Trophoblast cell (in vitro differentiated cells and primary cell): Measurements from ENCODE around the gene BDH1.

Experiments
- DNase-seq, 2 donors: peaks; one replicate each; pipeline ENCODE4 v3.0.0-alpha.2; 2016
- H2AFZ ChIP-seq: 2 replicates; pipeline ENCODE4 v1.6.1; 2013; ENCODE audit warnings: low read length, moderate library complexity, mild to moderate bottlenecking; ENCODE audit not compliant: insufficient read depth, poor library complexity
- H2AK5ac ChIP-seq: 2 replicates; pipeline ENCODE4 v1.6.1; 2013; ENCODE audit warnings: mild to moderate bottlenecking, low read length
- H2BK120ac ChIP-seq: 2 replicates; pipeline ENCODE4 v1.6.1; 2013; ENCODE audit warnings: low read length, mild to moderate bottlenecking, moderate library complexity; ENCODE audit not compliant: insufficient read depth, poor library complexity
- H2BK12ac ChIP-seq: 2 replicates; pipeline ENCODE4 v1.6.1; 2013; ENCODE audit warnings: mild to moderate bottlenecking, low read length, moderate library complexity
- H2BK5ac ChIP-seq: 2 replicates; pipeline ENCODE4 v1.6.1; 2013; ENCODE audit warnings: low read length, low read depth, moderate library complexity, mild to moderate bottlenecking; ENCODE audit not compliant: poor library complexity
- H3K14ac ChIP-seq: 2 replicates; pipeline ENCODE4 v1.6.1; 2013; ENCODE audit warnings: mild to moderate bottlenecking, low read length
- H3K18ac ChIP-seq: 2 replicates; pipeline ENCODE4 v1.6.1; 2013; ENCODE audit warnings: mild to moderate bottlenecking, low read length
- H3K23ac ChIP-seq: 2 replicates; pipeline ENCODE4 v1.6.1; 2013; ENCODE audit warnings: low read length
- H3K27ac ChIP-seq: 2 replicates; pipeline ENCODE4 v1.5.1; 2013; ENCODE audit warnings: low read depth, mild to moderate bottlenecking, inconsistent platforms, low read length, moderate library complexity
- H3K27me3 ChIP-seq: 2 replicates; pipeline ENCODE4 v1.6.1; 2013; ENCODE audit warnings: inconsistent platforms, mild to moderate bottlenecking, low read length, moderate library complexity; ENCODE audit not compliant: insufficient read depth
- H3K36me3 ChIP-seq, 2 experiments: 1 replicate in 1 of 2; 2 replicates in 1 of 2; pipeline ENCODE4 v1.6.1; 2013; ENCODE audit warnings: low read length in 2 of 2, mild to moderate bottlenecking in 2 of 2, moderate library complexity in 1 of 2; ENCODE audit not compliant: insufficient read depth in 2 of 2, control insufficient read depth in 1 of 2
- H3K4ac ChIP-seq: 2 replicates; pipeline ENCODE4 v1.6.1; 2013; ENCODE audit warnings: low read depth, mild to moderate bottlenecking, low read length, moderate library complexity
- H3K4me1 ChIP-seq, 2 experiments: 1 replicate in 1 of 2; 2 replicates in 1 of 2; pipeline ENCODE4 v1.6.1; 2013; ENCODE audit warnings: low read length in 2 of 2, mild to moderate bottlenecking in 2 of 2, moderate library complexity in 1 of 2; ENCODE audit not compliant: insufficient read depth in 2 of 2, control insufficient read depth in 1 of 2
- H3K4me2 ChIP-seq: 2 replicates; pipeline ENCODE4 v1.6.1; 2013; ENCODE audit warnings: inconsistent platforms, mild to moderate bottlenecking, low read length, moderate library complexity
- H3K4me3 ChIP-seq: 2 replicates; pipeline ENCODE4 v1.5.1; 2013; ENCODE audit warnings: mild to moderate bottlenecking, low read depth, low read length, inconsistent platforms
- H3K79me1 ChIP-seq: one replicate; pipeline ENCODE4 v1.6.1; 2013; ENCODE audit warnings: low read length
- H3K79me2 ChIP-seq: 2 replicates; pipeline ENCODE4 v1.6.1; 2013; ENCODE audit warnings: low read length, mild to moderate bottlenecking; ENCODE audit not compliant: control insufficient read depth, insufficient read depth, poor library complexity
- H3K9ac ChIP-seq: 2 replicates; pipeline ENCODE4 v1.6.1; 2013; ENCODE audit warnings: mild to moderate bottlenecking, low read length
- H3K9me3 ChIP-seq: 2 replicates; pipeline ENCODE4 v1.6.1; 2013; ENCODE audit warnings: low read depth, mild to moderate bottlenecking, control low read depth, inconsistent platforms, low read length; ENCODE audit not compliant: insufficient read depth
- H4K12ac ChIP-seq: 2 replicates; pipeline ENCODE4 v1.6.1; 2013; ENCODE audit warnings: low read depth, mild to moderate bottlenecking, low read length, moderate library complexity
- H4K8ac ChIP-seq: 2 replicates; pipeline ENCODE4 v1.6.1; 2013; ENCODE audit warnings: low read depth, mild to moderate bottlenecking, low read length, moderate library complexity
- H4K91ac ChIP-seq: one replicate; pipeline ENCODE4 v1.6.1; 2013; ENCODE audit warnings: low read depth, mild to moderate bottlenecking, low read length, moderate library complexity
- WGBS: extraction: QIAGEN DNeasy Blood & Tissue Kit; methylation state at CpG from one replicate; pipeline ENCODE4 v1.1.7; 2013; ENCODE audit warnings: missing lambda C conversion rate; ENCODE audit not compliant: insufficient read length, insufficient coverage; ENCODE audit errors: extremely low coverage; 5-methylcytosine and 5-hydroxymethylcytosine counted together

Gene BDH1

GRCh38 chr3:197494366-197495058 lies 61.3 kb downstream of the BDH1 start:
- Histone ChIP-seq H3K4ac (no peak overlapping the region), H3K9me3 (peaks cover 4% of the 10 kb centered on the region), H3K18ac (no peak overlapping the region), H3K14ac (no peak overlapping the region), H3K9ac (no peak overlapping the region), H2BK120ac (no peak overlapping the region), H4K91ac (no peak overlapping the region), H2AK5ac (no peak overlapping the region), H3K36me3 (no peaks in the 10 kb centered on the region), H3K4me1 (peaks cover 11% of the 10 kb centered on the region in 2 experiments), H3K27me3 (no peaks in the 10 kb centered on the region), H3K79me1 (peaks cover 3% of the 10 kb centered on the region), H3K27ac (no peak overlapping the region), H3K4me2 (no peak overlapping the region), H2BK5ac (no peak overlapping the region), H4K8ac (no peak overlapping the region), H3K79me2 (no peaks in the 10 kb centered on the region), H3K4me3 (no peak overlapping the region), H2AFZ (no peak overlapping the region), H3K23ac (no peak overlapping the region), H4K12ac (no peak overlapping the region), H2BK12ac (no peak overlapping the region)
- WGBS: no CpG with 5 or more reads among the region's 10 CpGs
- DNase-seq: no peak

- peaks cover 11 to 14% of the 10 kb centered on the region in 2 experiments for H3K4me1 ChIP-seq
- no peak overlapping the region for H2AFZ ChIP-seq
- H3K36me3 ChIP-seq: no peaks in the 10 kb centered on the region
- no peaks in the 10 kb centered on the region for H3K79me2 ChIP-seq
- H3K9me3 ChIP-seq: no peaks in the 10 kb centered on the region
- no peak overlapping the region for H3K18ac ChIP-seq
- H3K27me3 ChIP-seq: no peaks in the 10 kb centered on the region
- no peak overlapping the region for H3K4me3 ChIP-seq
- H4K8ac ChIP-seq: no peak overlapping the region
- H3K9ac ChIP-seq: no peak overlapping the region
- no peak overlapping the region for H3K27ac ChIP-seq
- H3K4ac ChIP-seq: no peak overlapping the region
- WGBS: no CpG with 5 or more reads among the region's 5 CpGs
- no peak overlapping the region for H3K14ac ChIP-seq
- no peak overlapping the region for H4K91ac ChIP-seq
- no peak overlapping the region for H3K4me2 ChIP-seq
- no peak overlapping the region for H2BK120ac ChIP-seq
- H2AK5ac ChIP-seq: peak overlapping the region; percentile 59
- H2BK5ac ChIP-seq: no peak overlapping the region
- H4K12ac ChIP-seq: no peak overlapping the region
- peak overlapping the region; percentile 61 for H2BK12ac ChIP-seq
- H3K79me1 ChIP-seq: peaks cover 6% of the 10 kb centered on the region
- no peak for DNase-seq
- H3K23ac ChIP-seq: no peak overlapping the region
Observed at GRCh38 chr3:197493049-197493448, 62.7 kb downstream of the BDH1 start.

- Histone ChIP-seq H3K9me3 (no peaks in the 10 kb centered on the region), H3K4ac (no peak overlapping the region), H3K14ac (no peak overlapping the region), H3K4me3 (no peak overlapping the region), H3K79me1 (peaks cover 6% of the 10 kb centered on the region), H4K91ac (no peak overlapping the region), H3K18ac (no peak overlapping the region), H3K79me2 (no peaks in the 10 kb centered on the region), H3K9ac (no peak overlapping the region), H3K27ac (no peak overlapping the region), H2AK5ac (no peak overlapping the region), H3K36me3 (no peaks in the 10 kb centered on the region), H2BK5ac (no peak overlapping the region), H2BK12ac (peak overlapping the region; percentile 16), H2BK120ac (no peak overlapping the region), H4K8ac (no peak overlapping the region), H3K4me1 (peaks cover 15 to 19% of the 10 kb centered on the region in 2 experiments), H3K23ac (no peak overlapping the region), H4K12ac (no peak overlapping the region), H3K4me2 (no peak overlapping the region), H3K27me3 (no peaks in the 10 kb centered on the region), H2AFZ (no peak overlapping the region)
- DNase-seq: no peak
- WGBS: no CpG with 5 or more reads among the region's 12 CpGs
Observed at GRCh38 chr3:197491923-197492664, 63.7 kb downstream of the BDH1 start.

GRCh38 chr3:197491478-197491877 lies 64.3 kb downstream of the BDH1 start:
- Histone ChIP-seq H2BK12ac (peak overlapping the region; percentile 16), H3K4me3 (no peak overlapping the region), H2BK5ac (no peak overlapping the region), H2AFZ (no peak overlapping the region), H2AK5ac (no peak overlapping the region), H3K9me3 (no peaks in the 10 kb centered on the region), H3K36me3 (no peaks in the 10 kb centered on the region), H4K91ac (no peak overlapping the region), H3K79me1 (peaks cover 6% of the 10 kb centered on the region), H3K27me3 (no peaks in the 10 kb centered on the region), H3K18ac (no peak overlapping the region), H3K27ac (no peak overlapping the region), H3K79me2 (no peaks in the 10 kb centered on the region), H3K14ac (no peak overlapping the region), H2BK120ac (no peak overlapping the region), H4K12ac (no peak overlapping the region), H3K4ac (no peak overlapping the region), H4K8ac (no peak overlapping the region), H3K9ac (no peak overlapping the region), H3K4me1 (peaks cover 15 to 22% of the 10 kb centered on the region in 2 experiments), H3K4me2 (no peak overlapping the region), H3K23ac (no peak overlapping the region)
- no CpG with 5 or more reads among the region's 7 CpGs for WGBS
- no peak for DNase-seq
